GM12878 (cell line): Measurements from ENCODE around the gene FKRP.

Experiments used
- BHLHE40 ChIP-seq, 2 experiments: fragments of 450-650 bp in 1 of 2; IDR thresholded peaks; 2 replicates each; pipeline ENCODE4 v1.6.1; 2011 to 2017; ENCODE audit warnings: low read depth in 2 of 2, borderline replicate concordance in 1 of 2, improper control_type of control experiment in 1 of 2, low read length in 1 of 2, mild to moderate bottlenecking in 1 of 2
- CBX5 ChIP-seq: sonication (generic); IDR thresholded peaks from 2 replicates; pipeline ENCODE4 v1.6.1; 2016; ENCODE audit warnings: low read depth, moderate library complexity, mild to moderate bottlenecking, inconsistent platforms
- CTCF ChIP-seq, 3 experiments: IDR thresholded peaks in 2 of 3; conservative IDR thresholded peaks in 1 of 3; 2 replicates each; pipeline ENCODE4 v1.5.1; 2011; ENCODE audit warnings: low read depth in 3 of 3, low read length in 3 of 3, mild to moderate bottlenecking in 3 of 3, control low read depth in 2 of 3, moderate library complexity in 2 of 3, inconsistent platforms in 1 of 3, mixed read lengths in 1 of 3; ENCODE audit not compliant: control insufficient read depth in 2 of 3, insufficient read depth in 1 of 3; ENCODE audit errors: extremely low read depth in 1 of 3
- EZH2 ChIP-seq: IDR thresholded peaks from 2 replicates; pipeline ENCODE4 v1.6.1; 2012; ENCODE audit warnings: low read depth, mild to moderate bottlenecking, control low read depth, inconsistent platforms, low read length, borderline replicate concordance; ENCODE audit not compliant: control insufficient read depth
- FOXM1 ChIP-seq: IDR thresholded peaks from 2 replicates; pipeline ENCODE4 v1.6.1; 2012; ENCODE audit warnings: low read depth, mild to moderate bottlenecking, inconsistent platforms, low read length, moderate library complexity
- HDGF ChIP-seq: fragments of 450-650 bp; IDR thresholded peaks from 2 replicates; pipeline ENCODE4 v1.6.1; 2016; ENCODE audit warnings: antibody characterized with exemption
- JUND ChIP-seq: IDR thresholded peaks from 2 replicates; pipeline ENCODE4 v1.6.1; 2012; ENCODE audit warnings: low read depth, mild to moderate bottlenecking, low read length, improper control_type of control experiment, moderate library complexity
- NFYA ChIP-seq: IDR thresholded peaks from 2 replicates; pipeline ENCODE4 v1.6.1; 2011; ENCODE audit warnings: low read depth, mild to moderate bottlenecking, low read length, improper control_type of control experiment, borderline replicate concordance
- POLR2AphosphoS5 ChIP-seq: IDR thresholded peaks from 2 replicates; pipeline ENCODE4 v1.6.1; 2011; ENCODE audit warnings: mild to moderate bottlenecking, low read length, inconsistent platforms
- POU2F2 ChIP-seq: IDR thresholded peaks from 3 replicates; pipeline ENCODE4 v1.6.1; 2011; ENCODE audit warnings: low read depth, mild to moderate bottlenecking, low read length, borderline replicate concordance
- REST ChIP-seq: IDR thresholded peaks from 2 replicates; pipeline ENCODE4 v1.6.1; 2012; ENCODE audit warnings: mild to moderate bottlenecking, low read depth, low read length
- USF1 ChIP-seq: IDR thresholded peaks from 2 replicates; pipeline ENCODE4 v1.6.1; 2011; ENCODE audit warnings: borderline replicate concordance, low read depth, mild to moderate bottlenecking, moderate library complexity, mixed read lengths, low read length; ENCODE audit not compliant: insufficient read depth; ENCODE audit errors: extremely low read length
- ZNF622 ChIP-seq: fragments of 450-650 bp; IDR thresholded peaks from 2 replicates; pipeline ENCODE4 v1.6.1; 2017; ENCODE audit warnings: mild to moderate bottlenecking, inconsistent platforms

GRCh38 chr19:46736531-46737297 lies 9.1 kb upstream of the FKRP start:
- no peak for TF ChIP-seq CBX5
- TF ChIP-seq EZH2: no peak
- TF ChIP-seq ZNF622: no peak
- no peak for TF ChIP-seq JUND
- no peak for TF ChIP-seq CTCF (IDR thresholded peaks at IDR 0.05 in 2 of 3, conservative IDR thresholded peaks at IDR 0.05 in 1 of 3; ENCODE audit: control insufficient read depth in 2 of 3, extremely low read depth in 1 of 3, insufficient read depth in 1 of 3, low read depth in 3 of 3, low read length in 3 of 3)
- TF ChIP-seq USF1: no peak
- TF ChIP-seq BHLHE40 (IDR thresholded peaks at IDR 0.05; ENCODE audit: borderline replicate concordance in 1 of 2, low read depth in 2 of 2, low read length in 1 of 2): no peak
- no peak for TF ChIP-seq REST
- no peak for TF ChIP-seq FOXM1
- TF ChIP-seq POLR2AphosphoS5: no peak
- no peak for TF ChIP-seq POU2F2
- TF ChIP-seq HDGF: no peak
- TF ChIP-seq NFYA: no peak
